ENCODE results near the gene KNDC1. TPM values are rescaled to one million over a fixed set of nuclear protein-coding genes. Genes with fewer than 3 reads are reported as not detected.

KNDC1 gene
- total and polyA plus RNA-seq, 2 donors (not counting 1 experiment from before 2014, with no cell fraction given): 0.17 to 0.45 TPM

DNA sequence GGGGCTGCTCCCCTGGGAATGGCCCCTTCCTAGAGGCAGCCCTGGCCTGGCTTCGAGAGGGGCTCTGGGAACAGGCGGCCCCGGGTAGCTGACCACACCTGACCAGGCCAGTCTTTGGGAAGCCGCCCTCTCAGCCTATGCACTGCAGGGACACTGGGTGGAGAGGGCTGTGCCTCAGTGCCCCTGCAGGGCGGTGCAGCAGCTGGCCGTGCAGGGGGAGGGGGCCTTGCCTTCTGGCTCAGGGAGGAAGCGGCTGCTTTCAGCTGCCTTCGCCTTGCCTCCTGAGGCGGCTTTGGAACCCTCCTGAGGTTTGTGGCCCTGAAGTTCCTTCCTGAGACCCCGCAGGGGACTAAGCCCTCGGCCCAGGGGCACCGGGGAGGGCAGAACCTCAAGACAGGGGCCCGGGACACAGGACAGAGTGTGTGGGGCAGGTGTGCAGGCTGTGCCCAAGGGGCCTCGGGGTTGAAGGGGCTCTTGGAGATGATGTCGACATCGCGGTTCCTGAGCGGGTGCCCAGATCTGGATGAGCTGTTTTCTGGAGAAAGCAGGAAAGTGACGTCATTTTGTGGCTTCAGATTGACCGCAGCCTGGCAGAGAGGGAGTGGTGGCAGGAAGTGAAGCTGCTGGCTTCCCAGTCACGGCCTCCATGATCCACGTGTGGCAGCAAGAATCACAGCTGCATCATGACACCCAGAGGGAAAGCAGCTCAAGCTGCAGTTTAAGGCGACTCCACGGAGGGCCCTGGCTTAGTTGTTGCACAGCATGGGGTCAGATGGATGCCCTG is 99.0 kb downstream of the KNDC1 start:
- no peaks in the 10 kb centered on the region for H3K79me2 ChIP-seq (ENCODE audit: control insufficient read depth, insufficient read depth, low read length)
- Mint-ChIP-seq H3K4me3 (peak overlapping the region; percentile 89), H3K27me3 (no peaks in the 10 kb centered on the region), H3K9me3 (ENCODE audit: insufficient read depth) (no peaks in the 10 kb centered on the region), H3K4me1 (peaks cover 57% of the 10 kb centered on the region), H3K27ac (peak overlapping the region; percentile 92)
- intact Hi-C loops (cut with micrococcal nuclease): loop anchor here (2.0 kb wide), 2 partner anchors 18 to 50 kb away; partner anchors contain the start of genes TUBGCP2 and ZNF511
- peak overlapping the region; percentile 86 for H3K4me2 ChIP-seq (replicated peaks; ENCODE audit: low read depth, low read length, poor library complexity, severe bottlenecking)
- TF ChIP-seq CTCF (IDR thresholded peaks at IDR 0.05) (no peak), EZH2 (IDR thresholded peaks at IDR 0.05; ENCODE audit: borderline replicate concordance, insufficient read depth, low read depth, low read length, poor library complexity, severe bottlenecking) (no peak)
- H3K9me3 ChIP-seq (ENCODE audit: control extremely low read depth in 1 of 3, control insufficient read depth in 2 of 3, insufficient read depth in 1 of 3, low read length in 2 of 3): no peaks in the 10 kb centered on the region
- H3K27me3 ChIP-seq (replicated peaks in 1 of 4; ENCODE audit: control extremely low read depth in 1 of 4, control insufficient read depth in 3 of 4, insufficient read depth in 4 of 4, low read length in 3 of 4): no peaks in the 10 kb centered on the region
- peaks cover 53 to 65% of the 10 kb centered on the region in 2 donors for H3K4me1 ChIP-seq (ENCODE audit: control insufficient read depth in 2 of 2, insufficient read depth in 2 of 2, low read length in 2 of 2)
- H3K27ac ChIP-seq (ENCODE audit: low read length in 2 of 2): peak overlapping the region; percentile 34 to 60
- H3K36me3 ChIP-seq (replicated peaks in 1 of 2; ENCODE audit: control extremely low read depth in 1 of 2, control insufficient read depth in 1 of 2, extremely low read depth in 1 of 2, insufficient read depth in 2 of 2, low read length in 1 of 2): peaks cover 0 to 8% of the 10 kb centered on the region in 2 experiments
- no peak overlapping the region for H3K4me3 ChIP-seq (ENCODE audit: control extremely low read depth in 1 of 5, extremely low read depth in 1 of 5, insufficient read depth in 1 of 5, low read depth in 2 of 5, low read length in 4 of 5)
- no peaks in the 10 kb centered on the region for H4K20me1 ChIP-seq (ENCODE audit: control insufficient read depth, insufficient read depth, low read length, poor library complexity, severe bottlenecking)
- H3K9ac ChIP-seq (ENCODE audit: low read length): no peak overlapping the region
- POLR2A ChIA-PET: interaction anchor here (2.1 to 3.5 kb wide), 2 partner anchors 17 to 19 kb away, joined by 10 to 12 read pairs; partner anchors contain the start of gene ADAM8
- 3% methylated on average over 24 of the region's 24 CpGs for WGBS (ENCODE audit: insufficient coverage)
- DNase-seq: peak; percentile 62
- H2AFZ ChIP-seq (ENCODE audit: insufficient read depth, low read depth, low read length, poor library complexity, severe bottlenecking): peak overlapping the region; percentile 87
- CTCF ChIA-PET: interaction anchor here (1.0 to 8.9 kb wide), 10 partner anchors 16 to 131 kb away, joined by 3 to 80 read pairs (median 10); partner anchors contain the start of gene ADAM8
- no peak for ATAC-seq (ENCODE audit: low read depth)

DNA sequence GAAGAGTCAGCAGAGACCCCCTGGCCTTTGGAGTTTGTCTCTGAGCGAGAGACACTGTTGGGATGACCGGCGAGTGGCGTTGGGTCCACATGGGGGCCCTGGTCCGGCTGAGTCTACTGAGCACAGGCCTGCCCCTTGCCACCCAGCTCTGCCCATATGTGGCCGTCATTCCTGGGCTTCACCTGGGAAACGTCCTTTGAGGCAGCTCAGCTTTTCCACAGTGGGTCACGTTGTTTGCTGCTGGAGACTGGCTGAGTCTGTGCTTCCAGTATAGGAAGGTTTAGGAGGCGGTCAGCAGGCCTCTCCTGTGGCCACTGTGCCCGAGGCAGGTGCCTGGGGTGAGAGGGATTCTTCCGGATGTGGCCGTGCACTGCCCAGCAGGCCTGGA is 99.6 kb downstream of the KNDC1 start:
- 37% methylated on average over 12 of the region's 12 CpGs for WGBS (ENCODE audit: insufficient coverage)
- no peak overlapping the region for H3K4me3 ChIP-seq (ENCODE audit: control extremely low read depth in 1 of 5, extremely low read depth in 1 of 5, insufficient read depth in 1 of 5, low read depth in 2 of 5, low read length in 4 of 5)
- peaks cover 0 to 8% of the 10 kb centered on the region in 2 experiments for H3K36me3 ChIP-seq (replicated peaks in 1 of 2; ENCODE audit: control extremely low read depth in 1 of 2, control insufficient read depth in 1 of 2, extremely low read depth in 1 of 2, insufficient read depth in 2 of 2, low read length in 1 of 2)
- TF ChIP-seq CTCF (IDR thresholded peaks at IDR 0.05) (no peak), EZH2 (IDR thresholded peaks at IDR 0.05; ENCODE audit: borderline replicate concordance, insufficient read depth, low read depth, low read length, poor library complexity, severe bottlenecking) (no peak)
- H3K27me3 ChIP-seq (replicated peaks in 1 of 4; ENCODE audit: control extremely low read depth in 1 of 4, control insufficient read depth in 3 of 4, insufficient read depth in 4 of 4, low read length in 3 of 4): no peaks in the 10 kb centered on the region
- no peaks in the 10 kb centered on the region for H4K20me1 ChIP-seq (ENCODE audit: control insufficient read depth, insufficient read depth, low read length, poor library complexity, severe bottlenecking)
- intact Hi-C loops (cut with micrococcal nuclease): loop anchor here (2.0 kb wide), 2 partner anchors 19 to 49 kb away; partner anchors contain the start of genes TUBGCP2 and ZNF511
- H3K27ac ChIP-seq (ENCODE audit: low read length in 2 of 2): peak overlapping the region; percentile 34 to 60
- ChIA-PET CTCF (interaction anchor here (1.0 to 8.9 kb wide), 5 partner anchors 16 to 130 kb away, joined by 3 to 80 read pairs (median 15); partner anchors contain the start of gene ADAM8), POLR2A (no interaction called here)
- no peaks in the 10 kb centered on the region for H3K9me3 ChIP-seq (ENCODE audit: control extremely low read depth in 1 of 3, control insufficient read depth in 2 of 3, insufficient read depth in 1 of 3, low read length in 2 of 3)
- peak overlapping the region; percentile 87 for H2AFZ ChIP-seq (ENCODE audit: insufficient read depth, low read depth, low read length, poor library complexity, severe bottlenecking)
- no peak for ATAC-seq (ENCODE audit: low read depth)
- DNase-seq: no peak
- H3K9ac ChIP-seq (ENCODE audit: low read length): no peak overlapping the region
- H3K27ac Mint-ChIP-seq: peak overlapping the region; percentile 92
- H3K4me3 Mint-ChIP-seq: peak overlapping the region; percentile 89
- H3K79me2 ChIP-seq (ENCODE audit: control insufficient read depth, insufficient read depth, low read length): no peaks in the 10 kb centered on the region
- no peaks in the 10 kb centered on the region for H3K9me3 Mint-ChIP-seq (ENCODE audit: insufficient read depth)
- H3K4me1 ChIP-seq (ENCODE audit: control insufficient read depth in 2 of 2, insufficient read depth in 2 of 2, low read length in 2 of 2): peaks cover 58 to 71% of the 10 kb centered on the region in 2 donors
- peak overlapping the region; percentile 86 for H3K4me2 ChIP-seq (replicated peaks; ENCODE audit: low read depth, low read length, poor library complexity, severe bottlenecking)
- peaks cover 63% of the 10 kb centered on the region for H3K4me1 Mint-ChIP-seq
- no peaks in the 10 kb centered on the region for H3K27me3 Mint-ChIP-seq
